Glutamatergic neuron (in vitro differentiated cells): ENCODE results near the gene ATF7. TPM values are rescaled to one million over a fixed set of nuclear protein-coding genes. Genes with fewer than 3 reads are reported as not detected.
A peak's percentile ranks its signal among the peaks of the same experiment; 100 is the strongest.

Experiments
- DNase-seq: peaks from one replicate; pipeline ENCODE4 v3.0.0; 2022
- H3K27ac Mint-ChIP-seq: one replicate; pipeline ENCODE4 v1.8.0; 2020; ENCODE audit warnings: mild to moderate bottlenecking, mixed read lengths, inconsistent platforms; ENCODE audit not compliant: unreplicated experiment
- H3K27me3 Mint-ChIP-seq: one replicate; pipeline ENCODE4 v1.8.0; 2020; ENCODE audit warnings: mild to moderate bottlenecking, moderate library complexity, mixed read lengths, inconsistent platforms; ENCODE audit not compliant: unreplicated experiment
- H3K36me3 Mint-ChIP-seq: one replicate; pipeline ENCODE4 v1.8.0; 2020; ENCODE audit warnings: mild to moderate bottlenecking, mixed read lengths, inconsistent platforms; ENCODE audit not compliant: unreplicated experiment
- H3K4me1 Mint-ChIP-seq: one replicate; pipeline ENCODE4 v1.8.0; 2020; ENCODE audit warnings: mild to moderate bottlenecking, low read depth, mixed read lengths, inconsistent platforms; ENCODE audit not compliant: unreplicated experiment
- H3K4me3 Mint-ChIP-seq: one replicate; pipeline ENCODE4 v1.8.0; 2020; ENCODE audit warnings: mild to moderate bottlenecking, mixed read lengths, inconsistent platforms; ENCODE audit not compliant: unreplicated experiment
- H3K9me3 Mint-ChIP-seq: one replicate; pipeline ENCODE4 v1.8.0; 2020; ENCODE audit warnings: mild to moderate bottlenecking, moderate library complexity, mixed read lengths, inconsistent platforms; ENCODE audit not compliant: unreplicated experiment
- total RNA-seq: library from RNA; stranded (reverse); fragmentation: NEBNext Ultra II Directional; extraction: Animal tissue kit (Norgen Biotek cat#: 25700); gene quantifications from one replicate; pipeline ENCODE4 v1.2.1, GENCODE V29; 2021; ENCODE audit not compliant: unreplicated experiment
- TF ChIP-seq, protein P1 (sequence below): fragments of 200-600 bp; sonication (generic); IDR thresholded peaks from one replicate; pipeline ENCODE4 v1.5.0; 2021; ENCODE audit not compliant: partially characterized antibody, unreplicated experiment

The ATF7 gene
- total RNA-seq, 1 donor from 2014 or later: 36.0 TPM

DNA sequence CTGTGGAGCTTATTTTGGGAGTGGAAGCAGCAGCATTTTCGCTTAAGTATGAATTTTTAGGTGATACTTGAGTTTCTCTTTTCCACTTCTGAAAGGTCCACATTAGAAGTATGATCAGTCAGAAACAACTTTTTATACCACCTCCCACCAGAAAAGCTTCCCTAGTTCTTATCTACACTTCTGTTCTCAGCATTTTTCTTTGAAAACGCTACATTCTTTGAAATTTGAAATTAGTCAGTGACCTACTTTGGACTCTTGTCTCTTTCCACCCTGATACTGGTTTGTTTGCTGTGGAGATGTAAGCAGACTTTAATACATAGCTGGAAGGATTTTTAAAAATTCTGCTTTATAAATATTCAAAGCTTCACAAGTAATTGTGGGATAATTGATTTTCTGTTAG is 152.1 kb downstream of the ATF7 start:
- Mint-ChIP-seq H3K36me3 (no peaks in the 10 kb centered on the region), H3K9me3 (no peaks in the 10 kb centered on the region), H3K4me1 (peaks cover 36% of the 10 kb centered on the region), H3K27ac (no peak overlapping the region), H3K4me3 (no peak overlapping the region), H3K27me3 (peaks cover 5% of the 10 kb centered on the region)
- TF ChIP-seq, protein P1, sequence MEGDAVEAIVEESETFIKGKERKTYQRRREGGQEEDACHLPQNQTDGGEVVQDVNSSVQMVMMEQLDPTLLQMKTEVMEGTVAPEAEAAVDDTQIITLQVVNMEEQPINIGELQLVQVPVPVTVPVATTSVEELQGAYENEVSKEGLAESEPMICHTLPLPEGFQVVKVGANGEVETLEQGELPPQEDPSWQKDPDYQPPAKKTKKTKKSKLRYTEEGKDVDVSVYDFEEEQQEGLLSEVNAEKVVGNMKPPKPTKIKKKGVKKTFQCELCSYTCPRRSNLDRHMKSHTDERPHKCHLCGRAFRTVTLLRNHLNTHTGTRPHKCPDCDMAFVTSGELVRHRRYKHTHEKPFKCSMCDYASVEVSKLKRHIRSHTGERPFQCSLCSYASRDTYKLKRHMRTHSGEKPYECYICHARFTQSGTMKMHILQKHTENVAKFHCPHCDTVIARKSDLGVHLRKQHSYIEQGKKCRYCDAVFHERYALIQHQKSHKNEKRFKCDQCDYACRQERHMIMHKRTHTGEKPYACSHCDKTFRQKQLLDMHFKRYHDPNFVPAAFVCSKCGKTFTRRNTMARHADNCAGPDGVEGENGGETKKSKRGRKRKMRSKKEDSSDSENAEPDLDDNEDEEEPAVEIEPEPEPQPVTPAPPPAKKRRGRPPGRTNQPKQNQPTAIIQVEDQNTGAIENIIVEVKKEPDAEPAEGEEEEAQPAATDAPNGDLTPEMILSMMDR: no peak
- no peak for DNase-seq

DNA sequence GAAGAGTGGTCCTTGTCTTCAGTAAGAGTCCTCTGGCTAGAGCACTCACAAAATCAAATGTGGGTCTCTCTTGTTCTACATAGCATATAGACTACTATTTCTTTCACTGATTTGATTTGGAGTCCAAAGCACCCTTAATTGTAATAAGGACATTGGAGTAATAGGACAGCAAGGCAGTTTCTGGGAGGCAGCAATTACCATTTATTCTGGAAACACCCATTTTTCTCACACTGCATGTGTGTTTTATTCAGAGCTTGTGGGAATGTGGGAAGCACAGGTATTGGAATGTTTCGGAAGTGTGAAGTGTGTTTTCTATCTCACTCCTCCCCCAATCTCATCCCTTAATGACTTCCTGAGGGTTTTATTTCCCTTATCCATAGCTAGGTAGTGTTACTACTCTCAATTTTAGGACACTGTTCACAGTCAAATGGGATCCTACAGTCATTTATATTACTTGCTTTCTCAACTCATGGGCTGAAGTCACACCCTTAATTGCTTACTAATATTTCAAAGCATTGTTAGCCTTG is 154.1 kb downstream of the ATF7 start:
- Mint-ChIP-seq H3K27ac (no peak overlapping the region), H3K4me1 (peaks cover 34% of the 10 kb centered on the region), H3K36me3 (no peaks in the 10 kb centered on the region), H3K27me3 (peaks cover 7% of the 10 kb centered on the region), H3K4me3 (no peak overlapping the region), H3K9me3 (no peaks in the 10 kb centered on the region)
- TF ChIP-seq, protein P1: no peak
- DNase-seq: no peak

DNA sequence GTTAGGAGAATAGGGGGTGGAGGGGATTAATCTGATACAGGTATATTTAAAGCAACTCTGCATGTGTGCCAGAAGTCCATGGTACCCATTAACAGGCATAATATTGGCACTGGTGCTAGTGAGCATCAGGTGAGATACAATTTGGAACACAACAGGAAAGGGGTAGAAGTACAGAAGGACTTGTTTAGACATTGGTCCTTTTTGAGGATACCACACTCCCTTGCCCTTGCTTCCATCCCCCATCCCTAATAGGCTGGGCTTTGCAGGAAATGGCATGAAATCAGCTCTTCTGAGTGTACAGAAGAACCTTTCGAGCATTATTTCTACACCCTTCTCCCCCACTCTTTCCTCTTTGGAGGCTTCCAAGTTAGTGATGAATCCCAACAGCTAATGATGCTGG is 157.9 kb downstream of the ATF7 start:
- H3K36me3 Mint-ChIP-seq: no peaks in the 10 kb centered on the region
- H3K9me3 Mint-ChIP-seq: no peaks in the 10 kb centered on the region
- H3K4me1 Mint-ChIP-seq: peaks cover 7% of the 10 kb centered on the region
- TF ChIP-seq, protein P1: no peak
- H3K27me3 Mint-ChIP-seq: peaks cover 6% of the 10 kb centered on the region
- DNase-seq: no peak
- no peak overlapping the region for H3K4me3 Mint-ChIP-seq
- H3K27ac Mint-ChIP-seq: peak overlapping the region; percentile 76

GRCh38 chr12:53467880-53468279 is 158.3 kb downstream of the ATF7 start:
- Mint-ChIP-seq H3K36me3 (no peaks in the 10 kb centered on the region), H3K9me3 (no peaks in the 10 kb centered on the region), H3K4me1 (peaks cover 7% of the 10 kb centered on the region), H3K4me3 (no peak overlapping the region), H3K27ac (no peak overlapping the region), H3K27me3 (peaks cover 6% of the 10 kb centered on the region)
- TF ChIP-seq, protein P1: no peak
- no peak for DNase-seq

- Mint-ChIP-seq H3K27me3 (peaks cover 6% of the 10 kb centered on the region), H3K27ac (no peak overlapping the region), H3K36me3 (no peaks in the 10 kb centered on the region), H3K4me3 (no peak overlapping the region), H3K9me3 (no peaks in the 10 kb centered on the region), H3K4me1 (peaks cover 7% of the 10 kb centered on the region)
- DNase-seq: no peak
- TF ChIP-seq, protein P1: no peak
These were observed 159.1 kb downstream of the ATF7 start for GRCh38 chr12:53467082-53467481.
